ENCODE measurements around the gene LHX2. TPM values are rescaled to one million over a fixed set of nuclear protein-coding genes. Genes with fewer than 3 reads are reported as not detected.
A peak's percentile ranks its signal among the peaks of the same experiment; 100 is the strongest.

Gene LHX2
- total RNA-seq, 1 donor from 2014 or later = not detected

DNA sequence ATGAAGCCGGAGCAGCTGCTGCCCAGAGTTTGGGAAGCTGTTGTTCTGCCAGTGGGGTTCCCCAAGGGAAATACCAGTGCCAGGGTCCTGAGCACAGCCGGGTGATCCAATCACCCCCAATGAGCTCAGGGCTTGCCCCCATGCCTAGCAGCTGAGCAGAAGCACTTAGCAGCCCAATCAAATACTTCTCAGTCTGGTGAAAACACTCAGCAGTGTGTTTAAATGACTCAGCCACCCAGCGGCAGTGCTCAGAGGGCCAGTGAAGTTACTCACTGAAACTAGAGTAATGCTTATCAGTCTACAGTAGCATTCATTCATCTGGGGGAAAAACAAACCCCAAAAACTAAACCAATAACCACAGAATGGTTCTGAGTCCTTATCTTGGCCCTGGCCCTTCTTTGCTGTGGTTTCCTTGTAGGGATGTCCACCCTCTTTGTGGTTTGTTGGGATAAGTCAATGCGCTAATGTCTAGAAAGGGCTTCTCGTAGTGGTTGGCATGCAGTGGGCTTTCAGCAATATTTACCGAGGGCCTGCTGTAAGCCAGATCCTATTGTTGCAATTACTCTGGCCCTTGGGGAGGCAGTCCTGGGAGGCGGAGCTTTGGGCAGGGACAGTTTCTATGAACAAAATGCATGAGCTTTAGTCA is 43.1 kb downstream of the LHX2 start:
- TF ChIP-seq, protein P1, sequence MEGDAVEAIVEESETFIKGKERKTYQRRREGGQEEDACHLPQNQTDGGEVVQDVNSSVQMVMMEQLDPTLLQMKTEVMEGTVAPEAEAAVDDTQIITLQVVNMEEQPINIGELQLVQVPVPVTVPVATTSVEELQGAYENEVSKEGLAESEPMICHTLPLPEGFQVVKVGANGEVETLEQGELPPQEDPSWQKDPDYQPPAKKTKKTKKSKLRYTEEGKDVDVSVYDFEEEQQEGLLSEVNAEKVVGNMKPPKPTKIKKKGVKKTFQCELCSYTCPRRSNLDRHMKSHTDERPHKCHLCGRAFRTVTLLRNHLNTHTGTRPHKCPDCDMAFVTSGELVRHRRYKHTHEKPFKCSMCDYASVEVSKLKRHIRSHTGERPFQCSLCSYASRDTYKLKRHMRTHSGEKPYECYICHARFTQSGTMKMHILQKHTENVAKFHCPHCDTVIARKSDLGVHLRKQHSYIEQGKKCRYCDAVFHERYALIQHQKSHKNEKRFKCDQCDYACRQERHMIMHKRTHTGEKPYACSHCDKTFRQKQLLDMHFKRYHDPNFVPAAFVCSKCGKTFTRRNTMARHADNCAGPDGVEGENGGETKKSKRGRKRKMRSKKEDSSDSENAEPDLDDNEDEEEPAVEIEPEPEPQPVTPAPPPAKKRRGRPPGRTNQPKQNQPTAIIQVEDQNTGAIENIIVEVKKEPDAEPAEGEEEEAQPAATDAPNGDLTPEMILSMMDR (IDR thresholded peaks at IDR 0.05) = no peak
- peaks cover 1% of the 10 kb centered on the region for H3K4me1 Mint-ChIP-seq (ENCODE audit: unreplicated experiment)
- no peak overlapping the region for H3K27ac Mint-ChIP-seq (ENCODE audit: unreplicated experiment)
- H3K9me3 Mint-ChIP-seq (ENCODE audit: unreplicated experiment) = no peaks in the 10 kb centered on the region
- H3K36me3 Mint-ChIP-seq (ENCODE audit: unreplicated experiment) = no peaks in the 10 kb centered on the region
- DNase-seq (ENCODE audit: extremely low spot score, unreplicated experiment) = no peak
- H3K4me3 Mint-ChIP-seq (ENCODE audit: unreplicated experiment) = no peak overlapping the region
- peaks cover 27% of the 10 kb centered on the region for H3K27me3 Mint-ChIP-seq (ENCODE audit: unreplicated experiment)

DNA sequence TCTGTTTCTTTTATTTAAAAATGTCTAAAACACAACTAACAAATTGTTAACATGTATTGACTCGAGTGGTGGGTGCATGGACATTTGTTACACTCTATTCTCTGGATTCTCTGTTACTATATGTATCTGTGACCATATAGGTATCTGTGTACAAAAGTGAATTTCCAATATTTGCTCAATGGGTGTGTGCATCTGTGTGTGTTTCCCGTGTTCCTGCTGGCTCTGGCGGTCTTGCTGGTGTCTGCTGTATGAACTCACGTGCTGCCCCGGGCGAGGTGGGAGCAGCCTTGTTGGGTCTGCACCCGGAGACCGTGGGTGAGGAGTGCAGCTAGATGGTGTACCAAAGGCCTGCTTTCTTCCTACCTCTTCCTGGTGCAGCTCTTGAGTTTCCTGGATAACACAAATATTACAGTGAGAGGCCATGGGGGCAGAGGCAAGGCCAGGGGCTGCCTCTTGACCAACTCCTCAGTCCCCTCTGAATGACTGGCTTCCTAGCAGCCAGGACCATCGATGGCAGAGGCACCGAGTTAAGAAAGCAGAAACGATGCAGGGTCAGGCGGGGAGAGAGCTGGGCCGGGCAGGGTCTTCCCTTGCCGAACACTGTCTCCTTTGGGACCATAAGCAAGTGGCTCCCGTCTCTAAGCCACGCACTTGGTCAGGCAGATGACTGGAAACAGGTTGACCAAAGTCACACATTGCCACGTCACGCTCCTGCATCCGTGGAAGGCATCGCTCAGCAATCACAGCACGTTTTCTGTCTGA is 49.5 kb downstream of the LHX2 start:
- DNase-seq (ENCODE audit: extremely low spot score, unreplicated experiment) = no peak
- no peak overlapping the region for H3K27ac Mint-ChIP-seq (ENCODE audit: unreplicated experiment)
- H3K36me3 Mint-ChIP-seq (ENCODE audit: unreplicated experiment) = no peaks in the 10 kb centered on the region
- H3K4me1 Mint-ChIP-seq (ENCODE audit: unreplicated experiment) = no peaks in the 10 kb centered on the region
- TF ChIP-seq, protein P1 (IDR thresholded peaks at IDR 0.05) = no peak
- no peaks in the 10 kb centered on the region for H3K9me3 Mint-ChIP-seq (ENCODE audit: unreplicated experiment)
- H3K4me3 Mint-ChIP-seq (ENCODE audit: unreplicated experiment) = no peak overlapping the region
- H3K27me3 Mint-ChIP-seq (ENCODE audit: unreplicated experiment) = peaks cover 42% of the 10 kb centered on the region

DNA sequence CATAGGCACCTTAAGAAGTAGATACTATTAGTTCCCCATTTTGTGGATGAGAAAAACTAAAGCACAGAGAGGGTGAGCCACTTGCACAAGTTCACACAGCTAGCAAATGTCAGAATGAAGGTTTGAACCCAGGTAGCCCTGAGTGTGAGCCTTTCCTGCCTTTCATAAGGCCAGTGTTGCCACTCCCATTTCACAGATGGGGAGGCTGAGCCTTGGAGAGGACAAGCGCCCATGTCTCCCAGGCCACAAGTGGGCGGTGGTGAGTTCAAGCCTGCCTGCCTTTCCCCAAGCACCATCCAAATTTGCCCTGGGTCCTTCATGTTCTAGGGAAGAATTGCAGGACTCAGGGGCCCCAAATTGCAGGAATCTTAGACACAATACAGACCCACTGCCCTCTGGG is 50.6 kb downstream of the LHX2 start:
- H3K4me1 Mint-ChIP-seq (ENCODE audit: unreplicated experiment) = no peaks in the 10 kb centered on the region
- no peak for DNase-seq (ENCODE audit: extremely low spot score, unreplicated experiment)
- H3K27ac Mint-ChIP-seq (ENCODE audit: unreplicated experiment) = no peak overlapping the region
- TF ChIP-seq, protein P1 (IDR thresholded peaks at IDR 0.05) = peak; percentile 13
- peaks cover 46% of the 10 kb centered on the region for H3K27me3 Mint-ChIP-seq (ENCODE audit: unreplicated experiment)
- no peaks in the 10 kb centered on the region for H3K36me3 Mint-ChIP-seq (ENCODE audit: unreplicated experiment)
- H3K4me3 Mint-ChIP-seq (ENCODE audit: unreplicated experiment) = no peak overlapping the region
- H3K9me3 Mint-ChIP-seq (ENCODE audit: unreplicated experiment) = no peaks in the 10 kb centered on the region

DNA sequence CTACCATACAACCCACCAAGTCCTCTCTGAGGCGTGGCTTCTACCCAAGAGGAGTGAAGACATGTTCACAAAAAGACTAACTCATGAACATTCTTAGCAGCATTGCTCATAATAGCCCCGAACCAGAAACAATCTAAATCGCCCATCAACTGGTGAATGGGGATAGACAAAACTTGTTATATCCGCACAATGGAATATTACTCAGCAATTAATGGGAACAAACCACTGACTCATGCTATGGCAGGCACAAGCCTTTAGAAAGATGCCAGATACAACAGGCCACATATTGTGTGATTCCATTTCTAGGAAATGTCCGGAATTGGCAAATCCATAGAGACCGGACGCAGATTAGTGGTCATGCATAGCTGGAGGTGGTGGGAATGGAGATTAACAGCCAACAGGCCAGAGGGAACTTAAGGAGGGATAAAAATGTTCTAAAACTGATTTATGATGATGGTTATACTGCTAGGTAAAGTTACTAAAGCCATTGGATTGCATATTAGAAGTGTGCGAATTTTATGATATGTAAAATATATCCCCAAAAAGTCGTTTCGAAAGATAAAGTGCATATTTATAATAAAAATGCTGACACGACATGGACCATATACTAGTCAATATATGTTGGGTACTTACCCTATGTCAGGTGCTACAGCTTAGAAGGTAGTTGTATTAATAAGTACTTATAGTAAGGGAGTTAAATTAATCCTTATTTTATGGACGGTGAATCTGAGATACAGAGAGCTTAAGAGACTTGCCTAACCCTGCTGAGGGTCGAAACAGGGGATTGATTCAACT is 55.4 kb downstream of the LHX2 start:
- TF ChIP-seq, protein P1 (IDR thresholded peaks at IDR 0.05) = no peak
- no peak overlapping the region for H3K4me3 Mint-ChIP-seq (ENCODE audit: unreplicated experiment)
- no peaks in the 10 kb centered on the region for H3K36me3 Mint-ChIP-seq (ENCODE audit: unreplicated experiment)
- no peak for DNase-seq (ENCODE audit: extremely low spot score, unreplicated experiment)
- H3K27me3 Mint-ChIP-seq (ENCODE audit: unreplicated experiment) = peaks cover 24% of the 10 kb centered on the region
- no peaks in the 10 kb centered on the region for H3K9me3 Mint-ChIP-seq (ENCODE audit: unreplicated experiment)
- no peak overlapping the region for H3K27ac Mint-ChIP-seq (ENCODE audit: unreplicated experiment)
- H3K4me1 Mint-ChIP-seq (ENCODE audit: unreplicated experiment) = no peaks in the 10 kb centered on the region

DNA sequence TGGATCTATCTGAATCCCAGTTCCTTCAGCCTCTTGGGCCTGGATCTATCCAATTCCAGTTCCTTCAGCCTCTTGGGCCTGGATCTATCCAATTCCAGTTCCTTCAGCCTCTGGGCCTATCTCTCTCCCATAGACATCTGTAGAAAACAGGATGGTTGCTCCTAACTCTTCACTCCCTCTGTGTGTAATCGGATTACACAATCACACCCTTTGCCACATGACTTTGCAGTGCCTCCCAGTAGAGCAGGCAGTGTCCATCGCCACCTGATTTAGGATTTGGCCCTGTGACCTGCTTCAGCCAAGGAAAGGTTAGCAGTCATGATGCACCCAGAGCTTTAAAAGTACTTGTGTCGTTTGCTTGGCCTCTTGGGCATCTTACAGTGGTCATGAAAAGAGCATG is 56.7 kb downstream of the LHX2 start:
- no peaks in the 10 kb centered on the region for H3K4me1 Mint-ChIP-seq (ENCODE audit: unreplicated experiment)
- TF ChIP-seq, protein P1 (IDR thresholded peaks at IDR 0.05) = no peak
- H3K27ac Mint-ChIP-seq (ENCODE audit: unreplicated experiment) = no peak overlapping the region
- no peak overlapping the region for H3K4me3 Mint-ChIP-seq (ENCODE audit: unreplicated experiment)
- H3K36me3 Mint-ChIP-seq (ENCODE audit: unreplicated experiment) = no peaks in the 10 kb centered on the region
- H3K27me3 Mint-ChIP-seq (ENCODE audit: unreplicated experiment) = peaks cover 36% of the 10 kb centered on the region
- no peaks in the 10 kb centered on the region for H3K9me3 Mint-ChIP-seq (ENCODE audit: unreplicated experiment)
- no peak for DNase-seq (ENCODE audit: extremely low spot score, unreplicated experiment)

Data from osteocyte (in vitro differentiated cells).